Measurements from ENCODE around the gene ANKRD63. TPM values are rescaled to one million over a fixed set of nuclear protein-coding genes. Genes with fewer than 3 reads are reported as not detected.

Gene ANKRD63
- total and polyA plus RNA-seq, 8 donors, result not detected

DNA sequence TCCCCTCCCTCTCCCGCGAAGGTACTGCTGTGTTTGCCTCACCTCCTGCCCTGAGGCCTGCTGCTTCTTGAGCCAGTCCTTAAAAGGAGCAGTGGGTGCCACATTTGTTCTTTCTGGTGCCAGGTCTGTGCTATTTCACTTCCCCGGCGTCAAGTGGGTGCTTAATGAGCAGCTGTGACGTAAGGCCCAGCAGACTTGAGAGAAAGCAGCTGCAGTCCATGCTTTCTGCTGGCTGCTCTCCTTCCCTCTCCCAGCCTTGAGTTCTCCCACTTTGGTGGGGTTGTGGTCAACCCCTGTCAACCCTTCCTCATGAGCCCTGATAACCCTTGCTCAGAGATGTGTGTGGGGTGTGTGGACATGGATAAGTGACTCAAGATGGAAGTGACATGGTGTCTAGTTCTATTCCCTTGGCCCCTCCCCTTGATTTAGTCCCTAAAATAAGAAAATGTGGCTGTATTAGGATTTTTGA lies 47.5 kb upstream of the ANKRD63 start:
- intact Hi-C loops (cut with DNase I), result no loop called here
- DNase-seq (peak in 3 of 4 donors; percentile 73 to 90 (median 87)), ATAC-seq (peak; percentile 82)
- Histone ChIP-seq H3K36me3 (peaks cover 0 to 8% of the 10 kb centered on the region in 2 donors), H3K9me3 (no peaks in the 10 kb centered on the region), H3K4me1 (peaks cover 28 to 98% of the 10 kb centered on the region in 2 donors), H3K4me3 (no peak overlapping the region), H3K27ac (peak overlapping the region; percentile 30 to 41), H3K27me3 (no peaks in the 10 kb centered on the region)
- TF ChIP-seq, protein P1, sequence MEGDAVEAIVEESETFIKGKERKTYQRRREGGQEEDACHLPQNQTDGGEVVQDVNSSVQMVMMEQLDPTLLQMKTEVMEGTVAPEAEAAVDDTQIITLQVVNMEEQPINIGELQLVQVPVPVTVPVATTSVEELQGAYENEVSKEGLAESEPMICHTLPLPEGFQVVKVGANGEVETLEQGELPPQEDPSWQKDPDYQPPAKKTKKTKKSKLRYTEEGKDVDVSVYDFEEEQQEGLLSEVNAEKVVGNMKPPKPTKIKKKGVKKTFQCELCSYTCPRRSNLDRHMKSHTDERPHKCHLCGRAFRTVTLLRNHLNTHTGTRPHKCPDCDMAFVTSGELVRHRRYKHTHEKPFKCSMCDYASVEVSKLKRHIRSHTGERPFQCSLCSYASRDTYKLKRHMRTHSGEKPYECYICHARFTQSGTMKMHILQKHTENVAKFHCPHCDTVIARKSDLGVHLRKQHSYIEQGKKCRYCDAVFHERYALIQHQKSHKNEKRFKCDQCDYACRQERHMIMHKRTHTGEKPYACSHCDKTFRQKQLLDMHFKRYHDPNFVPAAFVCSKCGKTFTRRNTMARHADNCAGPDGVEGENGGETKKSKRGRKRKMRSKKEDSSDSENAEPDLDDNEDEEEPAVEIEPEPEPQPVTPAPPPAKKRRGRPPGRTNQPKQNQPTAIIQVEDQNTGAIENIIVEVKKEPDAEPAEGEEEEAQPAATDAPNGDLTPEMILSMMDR (IDR thresholded peaks at IDR 0.05), result no peak

DNA sequence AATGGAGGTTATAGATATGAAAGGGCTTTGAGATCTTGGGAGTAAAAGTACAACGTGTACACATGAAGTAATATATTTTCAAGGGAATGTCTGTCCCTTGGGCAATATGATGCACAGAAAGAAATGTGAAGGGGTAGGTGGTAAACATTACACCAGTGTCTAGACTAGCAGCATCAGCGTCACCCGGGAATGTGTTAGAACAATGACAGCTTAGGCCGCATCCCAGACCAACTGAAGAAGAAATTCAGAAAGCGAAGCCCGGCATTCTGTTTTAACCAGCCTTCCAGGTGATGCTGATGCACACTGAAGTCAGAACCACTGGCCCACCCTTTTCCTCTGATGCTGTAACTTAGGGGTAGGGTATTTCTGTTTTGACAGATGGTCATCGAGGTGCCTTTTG lies 46.9 kb upstream of the ANKRD63 start:
- peaks cover 0 to 8% of the 10 kb centered on the region in 2 donors for H3K36me3 ChIP-seq
- no peaks in the 10 kb centered on the region for H3K9me3 ChIP-seq
- H3K4me1 ChIP-seq, result peaks cover 28 to 98% of the 10 kb centered on the region in 2 donors
- TF ChIP-seq, protein P1 (IDR thresholded peaks at IDR 0.05), result no peak
- H3K4me3 ChIP-seq, result no peak overlapping the region
- DNase-seq, result no peak
- no peak for ATAC-seq
- intact Hi-C loops (cut with DNase I), result no loop called here
- no peaks in the 10 kb centered on the region for H3K27me3 ChIP-seq
- H3K27ac ChIP-seq, result peak overlapping the region; percentile 41 to 63

DNA sequence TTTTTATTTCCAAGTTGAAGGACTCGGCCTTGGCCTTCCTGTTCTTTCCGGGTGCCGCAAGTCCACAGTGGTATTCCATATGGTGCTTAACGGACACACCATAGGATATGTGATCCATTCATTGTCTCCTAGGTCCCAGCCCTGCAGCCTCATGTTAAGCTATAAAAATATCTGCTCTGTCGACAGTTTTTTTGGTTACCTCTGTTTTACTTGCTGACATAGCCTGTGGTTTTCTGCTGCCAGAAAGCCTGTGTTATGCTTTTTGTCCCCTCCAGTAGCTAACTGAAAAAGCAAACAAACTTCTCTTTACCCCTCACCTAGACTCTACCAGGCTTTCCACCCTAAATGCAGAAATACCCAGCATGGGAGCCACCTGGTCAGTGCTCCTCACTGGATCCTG lies 45.9 kb upstream of the ANKRD63 start:
- ATAC-seq (no peak), DNase-seq (no peak)
- Histone ChIP-seq H3K4me1 (peaks cover 26 to 93% of the 10 kb centered on the region in 2 donors), H3K36me3 (peaks cover 0 to 8% of the 10 kb centered on the region in 2 donors), H3K27ac (no peak overlapping the region), H3K27me3 (no peaks in the 10 kb centered on the region), H3K9me3 (no peaks in the 10 kb centered on the region), H3K4me3 (no peak overlapping the region)
- TF ChIP-seq, protein P1 (IDR thresholded peaks at IDR 0.05), result no peak
- intact Hi-C loops (cut with DNase I), result no loop called here

DNA sequence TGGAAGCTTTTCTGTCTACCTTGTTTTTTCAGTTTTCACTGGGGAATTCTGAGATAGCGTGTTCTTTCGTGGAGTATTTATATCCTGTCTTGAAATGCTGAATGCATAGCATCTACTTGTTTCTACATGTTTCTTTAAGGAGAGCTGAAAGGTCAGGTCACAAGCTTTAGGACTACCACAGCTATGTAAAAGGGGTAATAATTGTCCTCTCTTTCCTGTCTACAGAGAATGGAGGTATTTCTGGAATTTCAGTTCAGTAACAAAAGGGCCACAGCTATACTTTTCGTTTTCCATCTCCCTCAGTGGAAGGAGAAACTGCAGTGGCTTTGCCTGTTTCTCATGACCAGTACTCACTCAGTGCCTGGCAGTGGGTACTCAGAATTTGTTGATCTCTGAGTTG lies 45.3 kb upstream of the ANKRD63 start:
- H3K4me1 ChIP-seq, result peaks cover 26 to 89% of the 10 kb centered on the region in 2 donors
- no peak overlapping the region for H3K27ac ChIP-seq
- no peak for DNase-seq
- no peaks in the 10 kb centered on the region for H3K9me3 ChIP-seq
- TF ChIP-seq, protein P1 (IDR thresholded peaks at IDR 0.05), result no peak
- H3K36me3 ChIP-seq, result peaks cover 0 to 8% of the 10 kb centered on the region in 2 donors
- intact Hi-C loops (cut with DNase I), result no loop called here
- H3K27me3 ChIP-seq, result no peaks in the 10 kb centered on the region
- no peak overlapping the region for H3K4me3 ChIP-seq
- no peak for ATAC-seq

DNA sequence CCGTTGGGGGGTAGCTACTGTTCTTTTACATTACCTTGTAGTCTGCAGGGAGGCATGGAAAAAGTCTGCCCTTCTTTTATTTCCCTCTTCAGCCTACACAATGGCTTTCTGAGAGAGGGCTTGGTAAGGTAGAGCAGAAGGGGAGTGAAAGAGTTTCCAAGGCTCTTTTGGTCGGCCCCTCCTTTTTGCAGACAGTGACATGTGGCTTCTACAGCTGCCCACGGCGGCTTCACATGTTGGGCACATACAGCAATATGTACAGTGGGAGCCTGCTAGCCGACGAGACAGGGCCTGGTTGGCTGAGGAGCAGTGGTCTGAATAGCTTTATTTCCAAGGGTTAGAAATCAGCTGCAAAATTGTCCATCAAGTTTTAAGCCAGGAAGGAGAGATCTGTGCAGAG lies 44.6 kb upstream of the ANKRD63 start:
- Histone ChIP-seq H3K27me3 (no peaks in the 10 kb centered on the region), H3K4me3 (no peak overlapping the region), H3K36me3 (peaks cover 0 to 8% of the 10 kb centered on the region in 2 donors), H3K4me1 (peaks cover 26 to 88% of the 10 kb centered on the region in 2 donors), H3K27ac (no peak overlapping the region), H3K9me3 (no peaks in the 10 kb centered on the region)
- intact Hi-C loops (cut with DNase I), result no loop called here
- DNase-seq, result peak in 1 of 4 donors; percentile 26
- ATAC-seq, result no peak
- TF ChIP-seq, protein P1 (IDR thresholded peaks at IDR 0.05), result no peak

Measured in left lung (tissue), 10 donors.